WERI-Rb-1 (cell line): ENCODE data around the gene UBE2J1.

Source experiments
- DNase-seq: peaks from one replicate; pipeline ENCODE4 v3.0.0-alpha.2; 2020
- H3K27ac ChIP-seq: fragments of 250-450 bp; sonication (Bioruptor Pico); 2 replicates; pipeline ENCODE4 v1.5.1; 2020; ENCODE audit warnings: mild to moderate bottlenecking, moderate library complexity
- H3K27me3 ChIP-seq: fragments of 250-450 bp; sonication (Bioruptor Pico); 2 replicates; pipeline ENCODE4 v1.5.1; 2021; ENCODE audit warnings: mild to moderate bottlenecking, low read depth, moderate library complexity; ENCODE audit not compliant: insufficient read depth, severe bottlenecking
- H3K36me3 ChIP-seq: fragments of 250-450 bp; sonication (Bioruptor Pico); 2 replicates; pipeline ENCODE4 v1.5.1; 2020; ENCODE audit warnings: mild to moderate bottlenecking, moderate library complexity
- H3K4me3 ChIP-seq: 2 replicates; pipeline ENCODE4 v1.5.1; 2011; ENCODE audit warnings: low read depth, mild to moderate bottlenecking, control low read depth, low read length
- H3K9me3 ChIP-seq: fragments of 250-450 bp; sonication (Bioruptor Pico); 2 replicates; pipeline ENCODE4 v1.5.1; 2021; ENCODE audit warnings: mild to moderate bottlenecking, moderate library complexity; ENCODE audit not compliant: severe bottlenecking
- CTCF ChIP-seq: IDR thresholded peaks from 2 replicates; pipeline ENCODE4 v1.5.1; 2011; ENCODE audit warnings: low read depth, mild to moderate bottlenecking, control low read depth, inconsistent platforms, low read length

The UBE2J1 gene

GRCh38 chr6:89347825-89348224 is 4.7 kb downstream of the UBE2J1 start:
- H3K27ac ChIP-seq = no peak overlapping the region

GRCh38 chr6:89346433-89346832 is 6.1 kb downstream of the UBE2J1 start:
- H3K36me3 ChIP-seq = peaks cover 8% of the 10 kb centered on the region
- no peak for DNase-seq
- no peak overlapping the region for H3K27ac ChIP-seq
- H3K4me3 ChIP-seq = no peak overlapping the region
- no peaks in the 10 kb centered on the region for H3K27me3 ChIP-seq
- no peak for TF ChIP-seq CTCF
- H3K9me3 ChIP-seq = no peaks in the 10 kb centered on the region

More at GRCh38 chr6:89347825-89348224, 4.7 kb downstream of the UBE2J1 start:
- Histone ChIP-seq H3K9me3 (no peaks in the 10 kb centered on the region), H3K27me3 (no peaks in the 10 kb centered on the region), H3K36me3 (no peaks in the 10 kb centered on the region), H3K4me3 (no peak overlapping the region)
- no peak for DNase-seq
- no peak for TF ChIP-seq CTCF

GRCh38 chr6:89339565-89339964 is 13.0 kb downstream of the UBE2J1 start:
- Histone ChIP-seq H3K27ac (no peak overlapping the region), H3K27me3 (no peaks in the 10 kb centered on the region), H3K9me3 (no peaks in the 10 kb centered on the region), H3K36me3 (peaks cover 40% of the 10 kb centered on the region), H3K4me3 (no peak overlapping the region)
- no peak for TF ChIP-seq CTCF
- no peak for DNase-seq

- Histone ChIP-seq H3K27ac (no peak overlapping the region), H3K36me3 (peaks cover 26% of the 10 kb centered on the region), H3K4me3 (no peak overlapping the region), H3K9me3 (no peaks in the 10 kb centered on the region), H3K27me3 (no peaks in the 10 kb centered on the region)
- no peak for DNase-seq
- no peak for TF ChIP-seq CTCF
These were observed 17.4 kb downstream of the UBE2J1 start for GRCh38 chr6:89335164-89335563.

- no peak for TF ChIP-seq CTCF
- no peak overlapping the region for H3K27ac ChIP-seq
- H3K9me3 ChIP-seq = no peaks in the 10 kb centered on the region
- DNase-seq = no peak
- H3K4me3 ChIP-seq = no peak overlapping the region
- H3K36me3 ChIP-seq = peaks cover 13% of the 10 kb centered on the region
- no peaks in the 10 kb centered on the region for H3K27me3 ChIP-seq
These were observed 21.6 kb downstream of the UBE2J1 start for GRCh38 chr6:89330910-89331309.

GRCh38 chr6:89328976-89329375 is 23.5 kb downstream of the UBE2J1 start:
- Histone ChIP-seq H3K4me3 (no peak overlapping the region), H3K27me3 (no peaks in the 10 kb centered on the region), H3K36me3 (peaks cover 2% of the 10 kb centered on the region), H3K9me3 (no peaks in the 10 kb centered on the region), H3K27ac (no peak overlapping the region)
- no peak for TF ChIP-seq CTCF
- no peak for DNase-seq
